HG03159 (cell line): ENCODE data around the gene HS3ST3A1.
"Not testable (repeated sequence)": the region's sequence is repeated elsewhere in the genome, so short reads cannot be mapped to it uniquely, and the experiment has no call there.

Experiments used
- ATAC-seq: cut with Tn5 transposase; IDR thresholded peaks from one replicate; pipeline ENCODE4 v1.9.1; 2021; ENCODE audit warnings: mild to moderate bottlenecking, moderate library complexity; ENCODE audit not compliant: unreplicated experiment

The HS3ST3A1 gene

DNA sequence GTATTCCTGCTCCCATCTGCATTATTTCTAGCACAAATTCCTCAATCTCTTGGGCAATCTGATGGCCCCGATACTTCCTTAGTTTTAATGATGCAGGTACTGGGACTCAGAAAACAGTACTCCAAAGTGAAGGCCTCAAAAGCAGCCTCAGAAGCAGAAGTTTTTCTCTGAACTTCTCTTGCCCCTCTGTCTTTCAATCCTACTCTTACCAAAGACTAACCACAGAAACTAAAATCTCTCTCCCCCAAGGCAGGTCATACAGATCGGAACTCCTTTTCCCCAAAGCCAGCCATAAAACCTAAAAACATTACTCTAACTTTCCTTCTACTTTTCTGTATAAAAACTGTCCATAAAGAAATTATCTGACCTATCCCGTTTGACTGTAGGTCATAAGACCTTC is 103.5 kb downstream of the HS3ST3A1 start:
- ATAC-seq, result no peak

DNA sequence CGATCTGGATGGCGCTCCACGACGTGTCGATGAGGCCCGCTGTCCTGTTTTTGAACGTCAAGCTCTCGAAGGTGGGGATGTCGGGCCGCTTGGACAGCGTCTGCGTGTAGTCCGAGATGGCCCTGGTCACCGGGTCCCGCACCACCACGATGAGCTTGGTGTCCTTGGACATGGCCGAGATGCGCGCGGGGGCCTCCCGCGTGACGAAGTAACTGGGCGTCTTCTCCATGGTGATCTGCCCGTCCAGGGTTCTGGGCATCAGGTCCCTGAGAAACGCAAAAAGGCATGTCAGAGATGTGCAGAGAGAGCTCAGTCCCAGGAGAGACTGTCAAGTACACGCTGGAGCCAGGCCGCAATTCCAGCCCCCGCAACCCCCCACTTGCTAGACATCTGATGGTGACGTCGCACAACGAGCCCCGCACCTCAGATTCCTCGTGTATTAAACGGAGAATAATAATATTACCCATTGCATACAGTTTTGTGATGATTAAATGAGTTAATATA is 105.1 kb downstream of the HS3ST3A1 start:
- ATAC-seq, result not testable (repeated sequence)

DNA sequence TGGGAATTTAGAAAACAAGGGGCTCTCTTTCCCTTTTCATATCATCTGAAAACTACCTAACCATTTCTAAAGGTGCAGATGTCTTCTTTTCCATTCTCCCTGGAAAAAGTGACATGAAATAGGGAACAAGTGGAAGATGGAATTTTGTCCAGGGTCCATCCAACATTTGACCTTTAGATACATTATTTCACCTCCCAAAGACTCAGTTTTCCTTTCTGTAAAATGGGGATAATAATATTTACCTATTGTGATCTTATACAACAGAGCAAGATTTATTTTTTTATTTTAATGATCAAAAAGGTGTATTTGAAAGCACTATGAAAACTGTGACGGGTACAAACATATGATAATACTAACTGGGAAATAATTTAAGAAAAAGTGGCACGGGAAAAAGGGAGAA is 106.3 kb downstream of the HS3ST3A1 start:
- no peak for ATAC-seq

DNA sequence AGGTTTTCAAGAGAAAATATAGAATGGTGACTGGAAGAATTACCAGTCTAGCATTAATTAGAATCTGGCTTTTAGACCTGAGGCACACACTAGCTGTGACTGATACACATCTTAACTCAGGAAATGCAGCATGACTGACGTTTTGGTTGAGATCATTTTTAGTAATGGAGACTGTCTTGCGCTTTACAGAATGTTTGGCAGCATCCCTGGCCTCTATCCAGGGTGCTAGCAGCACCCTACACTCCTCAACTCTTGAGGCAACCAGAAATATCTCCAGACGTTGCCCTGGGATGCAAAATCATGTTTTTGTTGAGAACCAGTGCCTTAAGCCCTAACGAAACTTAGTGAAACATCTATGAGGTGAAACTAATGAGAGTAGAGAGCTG is 109.0 kb downstream of the HS3ST3A1 start:
- no peak for ATAC-seq

DNA sequence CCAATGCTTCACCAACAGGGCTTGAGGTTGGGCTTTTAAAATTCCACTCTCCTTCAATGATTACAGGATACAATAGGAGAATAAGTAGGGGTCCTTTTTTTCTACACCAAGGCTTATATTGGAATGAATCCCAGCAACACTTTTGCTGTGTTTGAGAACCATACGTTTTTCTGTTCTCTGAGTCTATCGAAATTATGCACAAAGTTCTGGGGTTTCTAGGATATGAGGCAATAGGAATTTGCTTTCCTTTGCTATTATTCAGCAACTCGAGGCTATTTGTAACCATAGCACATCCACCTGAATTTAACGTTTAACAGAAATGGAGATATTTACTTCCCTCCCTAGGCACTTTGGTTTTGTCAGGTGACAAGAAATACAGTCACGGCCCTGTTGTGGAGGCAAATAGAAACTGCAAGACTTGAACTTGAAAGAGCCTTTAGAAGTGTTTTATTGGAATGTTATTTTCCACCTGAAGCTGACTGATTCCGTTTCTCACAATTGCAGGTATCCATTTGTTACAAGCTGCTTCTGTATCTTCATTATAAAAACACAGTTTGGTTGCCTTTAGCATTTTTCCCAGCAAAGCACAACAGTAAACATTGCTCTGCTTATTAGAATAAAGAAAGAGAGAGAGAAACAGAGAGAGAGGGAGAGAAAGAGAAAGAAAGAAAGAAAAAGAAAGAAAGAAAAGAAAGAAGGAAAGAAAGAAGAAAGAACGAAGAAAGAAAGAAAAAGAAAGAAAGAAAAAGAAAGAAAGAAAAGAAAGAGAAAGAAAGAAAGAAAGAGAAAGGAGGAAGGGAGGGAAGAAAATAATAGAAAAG is 109.6 kb downstream of the HS3ST3A1 start:
- no peak for ATAC-seq

DNA sequence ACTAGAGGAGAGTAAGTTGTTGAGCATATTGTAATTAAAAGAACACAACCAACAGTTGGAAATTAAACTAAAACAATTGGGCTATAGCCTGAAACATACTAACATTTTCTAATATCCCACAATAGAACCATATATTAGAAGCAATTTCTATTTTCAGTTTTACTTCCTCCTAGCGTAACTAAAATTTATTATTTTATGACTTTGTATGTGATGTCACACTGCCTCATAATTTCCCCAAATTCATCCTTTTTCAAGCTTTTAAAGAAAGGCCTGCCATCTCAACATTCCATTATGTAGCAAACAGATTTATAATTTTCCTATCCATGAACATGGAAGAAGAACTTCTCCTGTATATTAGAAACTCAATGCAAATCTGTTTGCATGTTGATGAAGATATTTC is 110.2 kb downstream of the HS3ST3A1 start:
- no peak for ATAC-seq

DNA sequence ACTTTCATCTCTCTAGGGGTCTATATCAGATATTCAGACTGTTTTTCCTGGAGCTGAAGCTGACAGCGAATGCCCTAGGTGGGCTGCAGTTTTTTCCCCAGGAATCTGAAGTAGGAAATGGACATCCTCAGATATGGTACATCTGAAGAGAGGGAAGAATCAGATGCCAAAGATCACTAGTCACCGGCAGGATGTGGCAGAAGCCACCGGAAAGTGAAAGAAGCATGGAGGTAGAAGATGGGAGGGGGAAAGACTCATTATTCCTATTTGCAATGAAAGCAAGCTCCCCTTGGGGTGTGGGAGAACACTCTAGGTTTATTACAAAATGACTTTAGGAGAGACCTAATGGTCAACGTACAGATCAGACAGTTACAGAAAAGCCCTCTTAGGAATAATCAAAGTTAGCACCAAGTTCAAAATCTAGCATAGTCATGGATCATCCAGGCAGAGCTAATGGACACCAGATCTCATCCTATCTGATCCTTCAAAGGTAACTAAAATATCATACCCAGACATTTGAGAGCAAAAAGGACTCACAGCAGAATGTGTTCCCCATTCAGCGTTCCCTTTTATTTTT is 110.7 kb downstream of the HS3ST3A1 start:
- ATAC-seq, result no peak

DNA sequence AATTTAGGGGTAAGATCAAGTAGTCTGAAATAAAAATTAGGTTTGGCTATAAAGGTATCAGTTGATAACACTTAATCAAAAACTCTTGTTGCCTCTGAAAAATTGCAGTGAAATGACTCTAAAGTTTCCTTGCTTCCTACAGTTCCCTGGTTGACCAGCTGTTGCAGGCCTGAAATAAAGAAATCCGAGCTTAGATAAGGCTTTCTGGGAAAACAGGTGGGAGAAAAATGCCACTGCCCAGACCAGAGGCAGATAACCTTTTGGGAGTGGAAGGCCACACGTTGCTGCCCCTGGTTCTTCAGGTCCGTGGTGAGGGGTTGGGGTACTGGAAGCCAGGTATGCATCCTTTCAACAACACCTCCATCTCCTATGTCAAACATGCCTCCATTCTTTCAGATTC is 111.3 kb downstream of the HS3ST3A1 start:
- no peak for ATAC-seq

DNA sequence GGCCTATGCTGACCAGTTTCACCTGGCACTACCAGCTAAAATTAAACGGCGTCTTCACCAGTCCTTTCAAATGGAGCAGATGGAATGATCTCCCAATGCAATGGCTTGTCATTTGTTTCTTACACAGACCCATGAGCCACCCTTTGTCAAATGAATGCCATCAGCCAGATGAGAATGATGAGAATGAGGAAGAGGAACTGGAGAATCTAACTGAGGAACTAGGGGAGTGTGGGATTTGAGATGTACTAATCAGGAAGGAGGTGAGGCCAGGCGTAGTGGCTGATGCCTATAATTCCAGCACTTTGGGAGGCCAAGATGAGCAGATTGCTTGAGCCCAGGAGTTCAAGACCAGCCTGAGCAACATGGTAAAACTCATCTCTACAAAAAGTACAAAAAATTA is 116.4 kb downstream of the HS3ST3A1 start:
- no peak for ATAC-seq

DNA sequence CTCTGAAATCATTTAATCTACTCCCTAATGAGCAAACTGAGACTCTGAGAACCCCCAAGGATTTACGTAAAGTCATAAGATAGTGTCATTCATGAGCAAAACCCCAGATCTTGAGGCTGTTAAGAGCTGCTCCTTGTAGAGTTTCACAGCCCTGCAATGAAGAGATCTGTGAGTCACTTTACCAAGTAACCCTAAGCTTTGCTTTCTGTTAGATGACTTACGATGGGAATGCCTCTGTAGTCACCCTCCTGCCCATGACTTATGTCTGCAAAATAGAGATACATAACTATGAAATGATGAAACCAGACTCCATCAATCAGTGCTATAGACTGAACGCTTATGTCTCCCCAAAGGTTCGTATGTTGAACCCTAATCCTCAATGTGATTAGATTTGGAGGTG is 117.7 kb downstream of the HS3ST3A1 start:
- no peak for ATAC-seq

DNA sequence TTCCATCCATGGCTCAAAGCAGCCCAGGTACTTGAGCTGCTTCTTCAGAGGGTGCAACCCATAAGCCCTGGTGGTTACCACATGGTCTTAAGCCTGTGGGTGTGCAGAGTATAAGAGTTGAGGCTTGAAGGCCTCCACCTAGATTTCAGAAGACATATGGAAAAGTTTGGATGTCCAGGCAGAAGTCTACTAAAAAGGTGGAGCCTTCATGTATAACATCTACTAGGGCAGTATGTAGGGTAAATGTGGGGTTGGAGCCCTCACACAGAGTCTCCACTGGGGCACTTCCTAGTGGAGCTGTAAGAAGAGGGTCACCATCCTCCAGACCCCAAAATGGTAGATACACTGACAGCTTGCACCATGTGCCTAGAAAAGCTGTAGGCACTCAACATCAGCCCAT is 120.9 kb downstream of the HS3ST3A1 start:
- ATAC-seq, result no peak

DNA sequence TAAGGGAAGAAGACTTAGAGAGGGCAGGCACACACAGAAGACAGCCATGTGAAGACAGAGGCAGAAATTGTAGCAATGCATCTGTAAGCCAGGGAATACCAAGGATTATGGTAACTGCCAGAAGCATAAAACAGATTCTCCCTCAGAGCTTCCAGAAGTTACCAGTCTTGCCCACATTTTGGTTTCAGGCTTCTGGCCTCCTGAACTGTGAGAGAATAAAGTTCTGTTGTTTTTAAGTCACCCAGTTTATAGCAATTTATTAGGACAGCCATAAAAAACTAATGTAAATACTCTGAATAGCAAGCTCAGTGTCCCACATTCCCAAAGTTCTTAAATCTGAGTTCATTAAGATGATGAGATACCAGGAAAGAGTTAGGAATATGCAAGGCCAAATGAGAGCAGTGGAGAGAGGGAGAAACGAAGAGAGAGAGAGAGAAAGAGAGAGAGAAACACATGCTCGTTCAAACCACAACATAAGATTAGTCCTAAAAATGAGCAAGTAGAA is 123.4 kb downstream of the HS3ST3A1 start:
- no peak for ATAC-seq

DNA sequence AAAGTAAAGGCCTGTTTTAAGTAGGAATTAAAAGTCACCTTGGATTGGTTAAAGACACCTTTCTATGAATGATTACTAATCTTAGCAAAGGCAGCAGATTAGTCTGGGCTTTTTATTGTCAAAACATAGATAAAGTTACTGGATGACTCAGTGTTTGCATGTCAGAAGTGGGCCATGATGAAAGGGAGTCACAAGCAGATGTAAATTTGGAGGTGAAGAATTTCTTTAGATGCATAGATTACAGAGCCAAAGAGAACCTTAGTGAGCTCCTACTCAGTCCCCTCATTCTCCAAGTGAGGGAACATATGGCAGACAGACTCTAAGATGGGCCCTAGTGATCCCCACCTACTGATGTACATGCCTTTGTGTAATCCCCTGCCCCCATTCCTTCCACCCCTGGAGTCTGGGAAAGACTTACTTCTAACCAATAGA is 124.5 kb downstream of the HS3ST3A1 start:
- ATAC-seq, result no peak

DNA sequence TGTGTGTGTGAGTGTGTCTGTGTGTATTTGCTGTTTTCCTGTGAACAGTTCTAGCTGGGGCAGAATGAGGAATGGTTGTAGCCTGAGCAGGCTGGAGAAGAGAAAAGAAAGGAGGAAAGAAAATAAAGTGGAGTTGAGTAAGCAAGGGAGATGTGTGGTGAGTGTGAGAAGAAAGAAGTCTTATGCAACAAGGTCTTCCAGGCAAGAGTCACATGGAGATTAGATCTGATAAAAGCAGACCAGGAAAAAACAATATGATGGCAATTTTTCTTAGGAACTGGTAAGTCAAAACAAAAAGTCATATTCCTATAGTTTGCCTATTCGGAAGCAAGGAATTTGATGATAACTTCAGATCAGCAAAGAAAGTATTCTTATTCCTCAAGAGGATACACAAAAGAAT is 125.0 kb downstream of the HS3ST3A1 start:
- no peak for ATAC-seq

DNA sequence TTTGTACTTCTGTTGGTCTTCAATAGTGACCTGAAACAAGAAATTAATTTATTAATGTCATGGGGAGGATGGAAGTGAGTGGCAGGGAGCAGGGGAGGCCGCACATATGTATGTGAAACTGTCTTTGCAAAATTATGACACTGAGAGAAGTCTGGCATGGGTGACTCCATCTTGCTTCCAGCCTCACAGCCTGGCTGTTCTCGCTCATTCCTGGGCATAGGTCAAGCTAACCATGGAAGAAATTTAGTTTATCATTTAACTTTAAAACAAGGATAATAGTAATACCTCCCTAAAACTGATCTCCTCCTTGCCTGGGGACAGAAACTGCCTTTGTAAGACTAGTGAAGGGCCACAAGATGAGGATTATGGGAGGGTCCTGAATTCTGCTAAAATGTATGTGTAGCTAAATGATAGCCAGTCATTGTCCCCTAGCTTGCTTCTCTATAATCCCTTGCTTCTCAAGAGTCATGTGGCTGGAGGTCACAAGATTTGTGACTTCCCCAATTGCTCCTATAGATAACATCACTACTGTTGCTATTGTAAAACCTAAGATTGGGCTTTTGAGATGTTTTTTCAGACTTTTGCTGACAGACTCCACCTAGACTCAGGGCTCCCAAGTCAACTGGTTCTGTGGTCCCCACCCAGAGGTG is 126.0 kb downstream of the HS3ST3A1 start:
- no peak for ATAC-seq

DNA sequence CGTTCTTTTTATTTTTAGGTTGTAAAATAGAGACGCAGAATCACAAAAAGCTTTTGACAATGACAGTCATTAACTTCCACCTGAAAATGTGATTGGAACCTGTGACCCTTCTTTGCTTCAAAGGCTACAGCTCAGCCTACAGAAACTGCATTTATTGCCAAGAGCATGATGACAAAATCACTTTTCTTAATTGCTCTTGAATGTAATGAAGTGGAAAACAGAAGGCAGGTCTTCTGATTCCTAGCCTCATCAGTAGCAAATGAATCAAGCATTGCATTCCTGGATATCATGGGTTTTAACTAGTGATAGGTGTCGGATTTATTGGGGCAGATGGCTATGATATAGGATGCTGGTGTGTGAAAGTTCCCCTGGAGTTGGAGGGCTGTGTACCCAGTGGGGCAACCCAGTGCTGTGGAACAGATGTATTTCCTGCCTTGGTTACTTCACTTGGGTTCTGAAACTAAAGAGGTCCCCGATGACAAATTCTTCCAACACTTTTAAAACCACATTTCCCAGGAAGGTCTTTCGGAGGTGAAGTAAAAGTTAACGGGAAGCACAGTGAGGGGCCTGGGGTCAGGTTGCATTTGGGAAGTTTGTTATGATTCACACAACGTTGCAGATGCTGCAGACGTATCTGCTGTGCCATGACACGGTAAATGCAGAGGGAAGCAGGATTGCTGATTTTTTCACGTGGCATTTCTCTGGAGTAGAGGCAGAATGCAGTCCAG is 127.5 kb downstream of the HS3ST3A1 start:
- no peak for ATAC-seq

DNA sequence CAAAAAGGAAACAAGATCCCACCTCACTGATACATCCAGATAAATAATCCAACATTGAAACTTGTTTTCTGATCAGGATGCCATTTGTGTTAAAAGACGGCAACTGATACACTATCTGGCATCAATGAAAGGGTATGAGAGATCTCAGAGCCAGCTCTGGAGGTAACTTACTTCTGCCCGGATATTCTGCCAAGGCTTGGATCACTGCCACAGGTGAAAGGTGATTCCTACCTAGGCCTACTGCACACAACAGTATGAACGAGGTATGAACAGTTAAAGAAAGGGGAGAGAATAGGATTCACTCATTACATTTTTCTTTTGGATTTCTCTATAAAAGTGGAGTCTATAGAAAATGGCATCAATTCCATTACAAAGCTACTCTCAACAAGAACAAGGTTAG is 136.1 kb downstream of the HS3ST3A1 start:
- no peak for ATAC-seq

DNA sequence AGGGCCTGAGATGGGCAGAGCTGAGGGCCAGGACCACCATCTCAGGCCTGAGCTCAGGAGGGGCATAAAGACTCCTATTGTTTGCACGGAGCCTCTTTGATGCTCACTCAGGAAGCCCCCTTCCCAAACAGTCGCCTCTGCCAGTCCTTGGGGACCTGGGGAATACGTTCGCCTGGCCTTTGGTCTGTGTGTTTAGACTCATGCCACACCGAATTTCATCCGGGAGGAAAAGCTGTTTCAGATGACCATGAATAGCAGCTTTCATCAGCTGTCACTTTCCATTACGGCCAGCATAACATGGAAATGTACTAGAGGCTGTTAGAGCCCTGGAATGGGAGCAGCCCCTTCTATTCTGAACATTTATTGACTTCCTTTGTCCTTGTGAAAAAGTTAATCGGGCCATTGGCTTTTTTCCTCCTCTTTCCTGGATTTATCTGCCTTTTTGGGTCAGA is 139.0 kb downstream of the HS3ST3A1 start:
- no peak for ATAC-seq

DNA sequence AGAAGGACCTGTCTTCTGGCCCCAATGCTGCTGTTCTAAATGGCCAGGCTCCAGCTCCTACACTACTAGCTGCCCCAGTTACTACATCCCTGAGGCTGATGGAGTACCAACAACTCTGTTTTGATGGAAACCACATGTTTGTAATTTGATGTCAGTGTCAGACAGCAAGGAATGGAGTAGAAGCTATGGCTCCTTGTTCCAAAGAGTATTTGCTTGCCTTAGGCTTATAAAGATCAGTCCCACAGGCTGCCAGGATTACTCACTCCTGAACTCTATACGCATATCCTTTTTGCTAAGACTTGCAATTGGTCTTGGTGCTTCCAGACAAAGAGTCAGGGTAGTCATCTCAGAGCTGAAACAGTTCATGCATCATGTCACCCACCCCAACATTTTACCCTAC is 139.6 kb downstream of the HS3ST3A1 start:
- no peak for ATAC-seq

DNA sequence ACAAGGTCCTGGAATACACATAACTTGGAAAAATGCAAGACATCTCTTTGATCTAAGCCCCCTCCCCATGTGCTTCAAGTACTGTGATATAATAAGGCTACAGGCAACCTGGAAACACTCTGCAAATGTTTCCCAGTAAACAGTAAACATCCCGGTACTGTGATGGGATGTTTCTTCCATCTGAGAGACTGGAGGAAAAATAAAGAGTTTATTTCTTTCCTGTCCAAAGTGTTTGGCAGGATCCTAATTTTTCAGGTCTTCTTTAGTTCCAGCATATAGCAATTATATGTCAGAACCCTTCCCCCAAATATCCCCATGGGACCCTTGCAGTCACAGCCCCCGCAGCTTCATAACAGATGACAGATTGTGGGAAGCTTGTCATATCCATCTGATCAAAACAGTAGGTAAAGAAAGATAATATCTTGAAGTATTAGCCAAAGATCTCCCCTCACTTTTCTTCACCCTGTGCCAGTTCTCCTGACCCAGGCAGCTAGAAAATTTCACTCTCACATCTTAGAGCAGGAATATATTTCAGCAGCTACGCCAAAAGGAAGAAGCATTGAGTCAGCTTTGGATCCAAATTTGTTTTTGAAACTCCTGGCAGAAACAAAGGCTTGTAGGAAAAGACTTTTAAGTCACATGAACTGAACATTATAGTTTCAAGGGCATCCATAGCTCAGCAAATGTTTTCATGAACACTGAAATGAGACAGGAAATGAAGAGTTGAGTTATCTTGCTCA is 141.3 kb downstream of the HS3ST3A1 start:
- no peak for ATAC-seq
